Measurements from ENCODE around the gene ADNP. TPM values are rescaled to one million over a fixed set of nuclear protein-coding genes. Genes with fewer than 3 reads are reported as not detected.

ADNP gene
- total RNA-seq, 1 experiment from 2014 or later = 143 TPM

GRCh38 chr20:50858525-50858924 lies 72.7 kb downstream of the ADNP start:
- Histone ChIP-seq H3K14ac (ENCODE audit: insufficient read depth, low read length) (no peak overlapping the region), H3K4me2 (ENCODE audit: insufficient read depth, insufficient read length, low read length) (no peak overlapping the region), H3K9me3 (ENCODE audit: control insufficient read depth, low read depth, low read length) (no peaks in the 10 kb centered on the region), H3K18ac (ENCODE audit: insufficient read length, low read depth, low read length) (no peak overlapping the region), H3K9ac (ENCODE audit: extremely low read depth, insufficient read length, low read length) (no peak overlapping the region), H3K23me2 (ENCODE audit: insufficient read length, low read depth, low read length, poor library complexity, severe bottlenecking) (no peaks in the 10 kb centered on the region), H3T11ph (ENCODE audit: low read length) (no peak overlapping the region), H2BK20ac (ENCODE audit: low read depth, low read length, poor library complexity, severe bottlenecking) (no peak overlapping the region), H3K27ac (ENCODE audit: insufficient read length, low read depth, low read length) (no peak overlapping the region), H3K23ac (ENCODE audit: insufficient read length, low read depth, low read length) (no peak overlapping the region), H2BK12ac (ENCODE audit: insufficient read length, low read depth, low read length) (no peak overlapping the region), H4K5ac (ENCODE audit: insufficient read length, low read depth, low read length) (no peak overlapping the region), H3K27me3 (ENCODE audit: insufficient read depth, low read length) (no peaks in the 10 kb centered on the region), H2AK5ac (ENCODE audit: insufficient read length, low read length) (no peak overlapping the region), H3K56ac (ENCODE audit: insufficient read length, low read depth, low read length) (no peak overlapping the region), H2BK5ac (ENCODE audit: insufficient read length, low read length) (no peak overlapping the region), H3K4me1 (ENCODE audit: insufficient read depth, low read length) (no peaks in the 10 kb centered on the region), H2AFZ (ENCODE audit: low read length) (no peak overlapping the region), H3K79me2 (ENCODE audit: insufficient read depth, low read length) (no peaks in the 10 kb centered on the region), H4K20me1 (ENCODE audit: control insufficient read depth, insufficient read depth, insufficient read length) (no peaks in the 10 kb centered on the region), H3K79me1 (ENCODE audit: insufficient read depth, low read depth, low read length, poor library complexity, severe bottlenecking) (no peaks in the 10 kb centered on the region), H2BK15ac (ENCODE audit: low read depth, low read length) (no peak overlapping the region), H3K4ac (ENCODE audit: low read depth, low read length) (no peak overlapping the region), H2BK120ac (ENCODE audit: low read depth, low read length, poor library complexity, severe bottlenecking) (no peak overlapping the region), H4K8ac (replicated peaks; ENCODE audit: insufficient read length, low read depth, low read length) (no peak overlapping the region), H4K91ac (ENCODE audit: insufficient read length, low read depth, low read length) (no peak overlapping the region)
- no peak for TF ChIP-seq CTCF (conservative IDR thresholded peaks at IDR 0.05)
- WGBS (ENCODE audit: extremely low coverage, insufficient read length, low lambda C conversion rate) = no CpG with 5 or more reads among the region's 5 CpGs
- Mint-ChIP-seq H3K9me3 (no peaks in the 10 kb centered on the region), H3K4me1 (peaks cover 22 to 33% of the 10 kb centered on the region in 2 experiments), H3K27ac (no peak overlapping the region), H3K27me3 (ENCODE audit: low read depth) (no peaks in the 10 kb centered on the region), H3K36me3 (ENCODE audit: insufficient read depth in 1 of 3, low read depth in 3 of 3) (peaks cover 0 to 2% (median 0%) of the 10 kb centered on the region in 3 experiments; a peak in 1 of 7 replicates), H3K4me3 (no peak overlapping the region)
- DNase-seq = no peak
